T-helper 17 cell (primary cell): ENCODE data around the gene RBL2. TPM values are rescaled to one million over a fixed set of nuclear protein-coding genes. Genes with fewer than 3 reads are reported as not detected.

Experiments
- ATAC-seq: fragments of 150-1000 bp; cut with Tn5 transposase; 2 replicates; pipeline ENCODE4 v1.10.0; 2021; ENCODE audit warnings: mild to moderate bottlenecking, moderate library complexity
- DNase-seq, 3 donors: peaks; one replicate each; pipeline versions ENCODE4 v3.0.0 to v3.0.0-alpha.2; 2020 to 2021
- H3K9me3 ChIP-seq: one replicate; pipeline ENCODE4 v1.7.0; 2013; ENCODE audit warnings: low read length, mild to moderate bottlenecking; ENCODE audit not compliant: control insufficient read depth, poor library complexity, severe bottlenecking
- H3K27ac Mint-ChIP-seq: one replicate; pipeline ENCODE4 v1.8.0; 2022; ENCODE audit warnings: mild to moderate bottlenecking, moderate library complexity, mixed read lengths
- H3K27me3 Mint-ChIP-seq: one replicate; pipeline ENCODE4 v1.8.0; 2022; ENCODE audit warnings: mixed read lengths
- H3K36me3 Mint-ChIP-seq: one replicate; pipeline ENCODE4 v1.8.0; 2022; ENCODE audit warnings: low read depth, mixed read lengths
- H3K4me1 Mint-ChIP-seq: one replicate; pipeline ENCODE4 v1.8.0; 2022; ENCODE audit warnings: mild to moderate bottlenecking, mixed read lengths
- H3K4me3 Mint-ChIP-seq: one replicate; pipeline ENCODE4 v1.8.0; 2022; ENCODE audit warnings: mild to moderate bottlenecking, moderate library complexity, mixed read lengths
- total RNA-seq, 4 donors: library from RNA in 2 of 4; stranded (reverse) in 2 of 4; gene quantifications; one replicate each; pipeline ENCODE4 v1.2.3 and lab custom pipeline; 2022 to 2026

The RBL2 gene
- total RNA-seq, 2 donors from 2014 or later: 168 to 195 TPM

GRCh38 chr16:53465606-53466280 is 31.5 kb downstream of the RBL2 start:
- H3K9me3 ChIP-seq: no peaks in the 10 kb centered on the region
- Mint-ChIP-seq H3K4me1 (peaks cover 12% of the 10 kb centered on the region), H3K27me3 (no peaks in the 10 kb centered on the region), H3K27ac (peak overlapping the region; percentile 45), H3K36me3 (peaks cover 6% of the 10 kb centered on the region), H3K4me3 (no peak overlapping the region)
- DNase-seq: no peak
- ATAC-seq: no peak

- ATAC-seq: no peak
- Mint-ChIP-seq H3K4me3 (peak overlapping the region; percentile 59), H3K4me1 (peaks cover 33% of the 10 kb centered on the region)
Observed at GRCh38 chr16:53476867-53477266, 42.6 kb downstream of the RBL2 start.

GRCh38 chr16:53478965-53479364 is 44.7 kb downstream of the RBL2 start:
- Mint-ChIP-seq H3K27me3 (no peaks in the 10 kb centered on the region), H3K4me1 (peaks cover 35% of the 10 kb centered on the region), H3K36me3 (peaks cover 19% of the 10 kb centered on the region), H3K4me3 (no peak overlapping the region), H3K27ac (peak overlapping the region; percentile 80)
- DNase-seq: no peak
- H3K9me3 ChIP-seq: no peaks in the 10 kb centered on the region
- ATAC-seq: no peak

More at GRCh38 chr16:53476867-53477266, 42.6 kb downstream of the RBL2 start:
- Mint-ChIP-seq H3K36me3 (peaks cover 12% of the 10 kb centered on the region), H3K27ac (peak overlapping the region; percentile 79), H3K27me3 (no peaks in the 10 kb centered on the region)
- DNase-seq: no peak
- no peaks in the 10 kb centered on the region for H3K9me3 ChIP-seq

- DNase-seq (no peak), ATAC-seq (no peak)
- no peaks in the 10 kb centered on the region for H3K27me3 Mint-ChIP-seq
- peak overlapping the region; percentile 45 for H3K27ac Mint-ChIP-seq
- peaks cover 27% of the 10 kb centered on the region for H3K4me1 Mint-ChIP-seq
- H3K9me3 ChIP-seq: peaks cover 5% of the 10 kb centered on the region
- H3K4me3 Mint-ChIP-seq: no peak overlapping the region
- H3K36me3 Mint-ChIP-seq: peaks cover 26% of the 10 kb centered on the region
Observed at GRCh38 chr16:53480394-53480793, 46.1 kb downstream of the RBL2 start.

- no peak for DNase-seq
- H3K27me3 Mint-ChIP-seq: no peaks in the 10 kb centered on the region
- peak; percentile 41 for ATAC-seq
- no peak overlapping the region for H3K27ac Mint-ChIP-seq
- peaks cover 18% of the 10 kb centered on the region for H3K36me3 Mint-ChIP-seq
- no peak overlapping the region for H3K4me3 Mint-ChIP-seq
- peaks cover 7% of the 10 kb centered on the region for H3K9me3 ChIP-seq
- peaks cover 15% of the 10 kb centered on the region for H3K4me1 Mint-ChIP-seq
Observed at GRCh38 chr16:53482123-53482522, 47.9 kb downstream of the RBL2 start.

GRCh38 chr16:53484542-53484941 is 50.3 kb downstream of the RBL2 start:
- Mint-ChIP-seq H3K27ac (peak overlapping the region; percentile 57), H3K36me3 (peaks cover 21% of the 10 kb centered on the region), H3K27me3 (no peaks in the 10 kb centered on the region), H3K4me1 (peaks cover 15% of the 10 kb centered on the region), H3K4me3 (no peak overlapping the region)
- H3K9me3 ChIP-seq: peaks cover 7% of the 10 kb centered on the region
- DNase-seq: no peak
- ATAC-seq: no peak

- peaks cover 17% of the 10 kb centered on the region for H3K4me1 Mint-ChIP-seq
- ATAC-seq (no peak), DNase-seq (no peak)
- no peak overlapping the region for H3K4me3 Mint-ChIP-seq
- peaks cover 7% of the 10 kb centered on the region for H3K9me3 ChIP-seq
- H3K27me3 Mint-ChIP-seq: no peaks in the 10 kb centered on the region
- peaks cover 21% of the 10 kb centered on the region for H3K36me3 Mint-ChIP-seq
- H3K27ac Mint-ChIP-seq: no peak overlapping the region
Observed at GRCh38 chr16:53486230-53486629, 52.0 kb downstream of the RBL2 start.

- H3K4me1 Mint-ChIP-seq: peaks cover 17% of the 10 kb centered on the region
- ATAC-seq (no peak), DNase-seq (no peak)
- H3K27ac Mint-ChIP-seq: peak overlapping the region; percentile 53
- peaks cover 3% of the 10 kb centered on the region for H3K9me3 ChIP-seq
- H3K27me3 Mint-ChIP-seq: no peaks in the 10 kb centered on the region
- H3K4me3 Mint-ChIP-seq: no peak overlapping the region
- peaks cover 11% of the 10 kb centered on the region for H3K36me3 Mint-ChIP-seq
Observed at GRCh38 chr16:53489755-53490154, 55.5 kb downstream of the RBL2 start.

- H3K4me1 Mint-ChIP-seq: peaks cover 27% of the 10 kb centered on the region
Observed at GRCh38 chr16:53492503-53492902, 58.2 kb downstream of the RBL2 start.

GRCh38 chr16:53494636-53495035 is 60.4 kb downstream of the RBL2 start:
- Mint-ChIP-seq H3K36me3 (peaks cover 8% of the 10 kb centered on the region), H3K4me1 (peaks cover 28% of the 10 kb centered on the region), H3K27ac (peak overlapping the region; percentile 37), H3K4me3 (no peak overlapping the region), H3K27me3 (no peaks in the 10 kb centered on the region)
- H3K9me3 ChIP-seq: no peaks in the 10 kb centered on the region
- DNase-seq (no peak), ATAC-seq (no peak)

More at GRCh38 chr16:53492503-53492902, 58.2 kb downstream of the RBL2 start:
- DNase-seq (no peak), ATAC-seq (no peak)
- H3K9me3 ChIP-seq: no peaks in the 10 kb centered on the region
- Mint-ChIP-seq H3K4me3 (no peak overlapping the region), H3K27me3 (no peaks in the 10 kb centered on the region), H3K27ac (peak overlapping the region; percentile 53), H3K36me3 (peaks cover 13% of the 10 kb centered on the region)

GRCh38 chr16:53495325-53495724 is 61.1 kb downstream of the RBL2 start:
- peaks cover 8% of the 10 kb centered on the region for H3K36me3 Mint-ChIP-seq
- H3K9me3 ChIP-seq: no peaks in the 10 kb centered on the region
- no peak for ATAC-seq
- no peak for DNase-seq
- peak overlapping the region; percentile 37 for H3K27ac Mint-ChIP-seq
- peaks cover 29% of the 10 kb centered on the region for H3K4me1 Mint-ChIP-seq
- H3K27me3 Mint-ChIP-seq: no peaks in the 10 kb centered on the region
- H3K4me3 Mint-ChIP-seq: no peak overlapping the region

- Mint-ChIP-seq H3K36me3 (peaks cover 7% of the 10 kb centered on the region), H3K4me1 (peaks cover 46% of the 10 kb centered on the region), H3K4me3 (no peak overlapping the region), H3K27me3 (no peaks in the 10 kb centered on the region), H3K27ac (peak overlapping the region; percentile 53)
- DNase-seq (no peak), ATAC-seq (no peak)
- H3K9me3 ChIP-seq: no peaks in the 10 kb centered on the region
Observed at GRCh38 chr16:53498984-53499383, 64.7 kb downstream of the RBL2 start.

GRCh38 chr16:53501216-53501859 is 67.1 kb downstream of the RBL2 start:
- no peaks in the 10 kb centered on the region for H3K27me3 Mint-ChIP-seq
- peak overlapping the region; percentile 96 for H3K4me3 Mint-ChIP-seq
- peaks cover 50% of the 10 kb centered on the region for H3K4me1 Mint-ChIP-seq
- no peaks in the 10 kb centered on the region for H3K9me3 ChIP-seq
- H3K36me3 Mint-ChIP-seq: peaks cover 2% of the 10 kb centered on the region
- H3K27ac Mint-ChIP-seq: peak overlapping the region; percentile 84
- DNase-seq (no peak), ATAC-seq (no peak)
